HG02973 (cell line): ENCODE results near the gene TMEM9.

Experiments
- ATAC-seq: cut with Tn5 transposase; IDR thresholded peaks from one replicate; pipeline ENCODE4 v1.9.1; 2021; ENCODE audit warnings: moderate library complexity; ENCODE audit not compliant: unreplicated experiment

Gene TMEM9

DNA sequence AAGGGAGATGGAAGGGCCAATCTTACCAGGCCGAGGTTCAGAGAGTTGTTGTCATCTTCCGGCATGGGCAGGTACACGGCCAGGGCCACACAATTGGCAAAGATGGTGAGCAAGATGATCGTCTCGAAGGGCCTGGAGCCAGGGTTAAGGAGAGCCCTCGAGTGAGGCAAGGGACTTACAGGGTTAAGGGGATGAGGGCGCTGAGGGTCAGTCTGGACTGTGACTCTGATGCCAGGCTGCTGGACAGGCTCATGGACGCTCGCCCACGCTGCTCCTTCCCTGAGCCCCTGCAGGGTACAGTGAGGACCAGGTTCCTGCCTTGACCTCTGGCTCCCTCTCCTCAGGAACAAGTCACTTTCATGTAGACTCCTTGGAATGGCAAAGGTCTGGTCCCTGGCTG lies 44.1 kb downstream of the TMEM9 start:
- no peak for ATAC-seq

DNA sequence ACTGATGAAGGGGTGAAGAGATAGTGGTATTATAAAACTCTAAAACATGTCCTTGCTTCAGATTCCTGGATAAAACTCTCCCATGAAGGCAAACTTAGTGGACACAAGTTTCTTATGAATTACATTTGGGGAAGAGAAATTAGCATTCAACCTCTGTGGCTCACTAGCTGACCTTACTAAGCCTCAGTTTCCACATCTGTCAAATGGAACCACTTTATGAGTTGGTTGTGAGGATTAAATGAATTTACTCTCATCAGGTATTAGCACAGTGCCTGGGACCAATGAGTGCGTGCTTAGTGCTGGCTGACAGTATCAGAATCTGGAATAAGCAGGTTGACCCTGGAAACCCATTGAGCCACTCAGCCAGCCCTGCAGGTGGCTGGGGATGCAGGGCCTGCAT lies 44.6 kb downstream of the TMEM9 start:
- ATAC-seq, result no peak

DNA sequence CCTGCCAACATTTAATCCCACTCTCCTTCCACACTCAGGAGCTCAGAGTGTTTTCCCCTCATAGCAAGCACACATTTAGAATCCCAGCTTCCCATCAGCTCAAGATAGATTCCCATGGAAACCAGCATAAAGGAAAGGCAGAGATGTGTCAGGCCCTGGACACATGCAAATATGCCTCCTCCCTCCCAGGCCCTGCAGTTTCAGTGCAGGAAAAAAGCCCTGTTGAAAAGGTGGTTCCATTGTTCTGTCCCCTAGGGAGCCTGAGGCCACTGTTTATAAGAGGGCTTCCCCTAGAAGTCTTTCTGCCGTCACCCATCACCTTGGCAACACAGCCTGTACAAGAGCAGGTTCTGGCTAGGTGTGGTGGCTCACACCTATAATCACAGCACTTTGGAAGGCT lies 45.7 kb downstream of the TMEM9 start:
- ATAC-seq, result no peak

DNA sequence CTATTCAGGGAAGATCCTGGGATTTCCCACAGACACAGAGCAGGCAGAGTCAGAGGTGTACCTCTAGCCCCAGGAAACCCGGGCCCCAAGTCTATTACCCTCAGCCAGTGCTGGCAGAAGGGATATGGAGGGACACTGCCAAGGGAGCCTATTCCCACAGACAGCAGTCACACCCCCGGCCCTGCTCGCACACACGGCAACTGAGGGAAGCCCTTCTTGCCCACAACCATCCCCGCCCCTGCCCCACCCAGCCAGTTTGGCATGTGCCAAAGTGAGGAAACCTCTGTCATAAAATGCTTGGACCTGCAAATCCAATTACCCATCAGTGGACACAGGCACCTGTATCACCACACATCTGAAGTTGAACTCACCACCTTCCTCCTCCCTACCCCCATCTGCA lies 48.6 kb downstream of the TMEM9 start:
- no peak for ATAC-seq

DNA sequence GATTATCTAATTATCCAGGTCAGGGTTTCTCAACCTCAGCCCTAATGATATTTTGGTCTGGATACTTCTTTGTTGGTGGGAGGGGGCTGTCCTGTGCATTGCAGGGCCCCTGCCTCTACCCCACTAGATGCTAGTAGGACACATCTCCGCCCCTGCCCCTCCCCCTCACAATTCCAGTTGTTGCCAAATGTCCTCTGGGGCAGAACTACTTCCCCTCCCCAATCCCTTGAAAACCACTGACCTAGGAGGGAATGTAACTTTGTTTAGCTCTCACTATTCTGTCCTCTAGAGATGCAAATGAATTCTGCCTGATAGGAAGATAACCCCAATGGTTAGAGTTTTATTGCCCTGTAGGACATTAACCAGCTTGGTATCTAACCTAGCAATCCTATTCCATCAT lies 50.1 kb downstream of the TMEM9 start:
- no peak for ATAC-seq

DNA sequence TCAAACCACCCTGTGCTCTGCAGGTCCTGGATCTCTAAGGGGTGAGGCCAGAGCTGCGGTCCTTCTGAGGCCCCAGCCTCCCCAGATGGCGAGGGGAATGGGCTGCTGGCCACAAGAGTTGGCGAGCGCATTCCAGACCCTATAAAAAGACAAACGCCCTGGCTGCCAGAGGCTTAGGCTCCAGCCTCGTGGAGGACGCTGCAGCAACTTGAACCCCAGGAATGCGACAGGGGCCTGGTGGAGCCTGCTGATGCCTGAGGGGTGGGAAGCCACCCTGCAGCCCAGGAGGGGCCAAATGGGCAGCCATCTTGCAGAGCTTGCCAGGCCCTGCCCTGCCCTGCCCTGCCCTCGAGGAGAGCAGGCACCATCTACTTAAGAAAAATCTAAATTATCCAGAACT lies 50.6 kb downstream of the TMEM9 start:
- ATAC-seq, result no peak

DNA sequence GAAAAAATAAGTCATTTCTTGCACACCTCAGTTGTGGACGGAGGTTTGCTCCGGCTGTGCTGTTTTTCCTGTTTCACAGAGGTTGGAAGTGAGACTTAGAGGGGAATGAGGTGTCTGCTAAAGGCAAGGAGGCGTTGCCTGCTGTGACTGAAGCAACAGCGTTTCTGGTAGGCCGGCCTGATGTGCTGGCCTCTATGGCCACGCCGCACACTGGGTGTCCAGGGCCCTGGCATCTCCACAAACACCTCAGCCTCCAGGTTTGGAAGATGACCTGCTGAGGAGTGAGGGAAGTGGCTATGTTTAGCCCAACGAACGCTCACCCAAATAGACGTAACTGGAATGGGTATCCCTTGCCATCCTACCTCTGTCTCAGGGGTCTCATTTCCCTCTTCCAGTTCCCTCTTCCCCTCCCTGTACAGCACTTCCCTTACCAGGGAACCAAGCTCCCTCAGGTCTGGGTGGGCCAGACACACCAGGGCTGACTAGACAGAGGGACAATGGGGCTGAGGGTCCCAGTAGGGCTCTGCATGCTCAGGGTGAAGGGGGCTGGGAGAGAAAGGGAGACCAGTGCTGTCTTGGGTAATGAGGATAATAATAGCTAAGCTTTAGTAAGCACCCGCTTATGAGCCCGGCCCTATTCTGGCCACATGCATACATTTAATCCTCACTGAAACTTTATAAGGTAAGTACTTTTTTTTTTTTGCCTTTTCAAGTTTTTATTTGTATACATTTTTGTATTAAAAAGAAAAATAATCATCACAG lies 53.9 kb downstream of the TMEM9 start:
- ATAC-seq, result no peak

DNA sequence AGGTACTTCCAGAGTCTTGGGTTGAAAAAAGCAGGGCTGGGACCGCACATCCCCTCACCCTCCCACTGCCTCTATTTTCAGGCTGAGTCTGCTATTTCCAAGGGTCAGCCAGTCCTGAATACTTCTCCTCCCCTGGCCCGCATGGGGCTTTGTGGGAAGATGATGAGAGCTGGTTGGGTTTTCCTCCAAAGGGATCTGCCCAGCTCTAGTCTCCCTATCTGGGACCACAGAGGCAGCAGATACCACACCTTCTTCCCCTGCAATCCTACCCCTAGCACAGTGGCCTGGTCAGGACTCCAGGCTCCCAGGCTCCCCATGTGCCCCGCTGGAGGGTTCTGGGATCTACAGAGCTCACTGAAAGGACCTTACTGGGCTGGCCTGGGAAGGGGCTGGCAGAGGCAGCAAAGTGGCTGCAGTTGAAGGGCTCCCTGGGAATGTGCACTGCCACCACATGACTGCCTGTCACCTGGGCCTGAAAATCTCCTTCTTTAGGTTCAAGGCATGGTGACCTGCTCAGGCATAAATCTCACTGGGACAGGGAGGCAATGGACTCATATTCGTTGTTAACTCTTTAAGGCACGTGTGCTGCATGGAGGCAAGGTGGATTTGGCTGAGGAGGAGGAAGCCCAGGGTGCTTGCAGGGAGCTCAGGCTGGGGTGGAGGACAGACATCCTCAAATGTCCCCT lies 55.1 kb downstream of the TMEM9 start:
- ATAC-seq, result no peak

DNA sequence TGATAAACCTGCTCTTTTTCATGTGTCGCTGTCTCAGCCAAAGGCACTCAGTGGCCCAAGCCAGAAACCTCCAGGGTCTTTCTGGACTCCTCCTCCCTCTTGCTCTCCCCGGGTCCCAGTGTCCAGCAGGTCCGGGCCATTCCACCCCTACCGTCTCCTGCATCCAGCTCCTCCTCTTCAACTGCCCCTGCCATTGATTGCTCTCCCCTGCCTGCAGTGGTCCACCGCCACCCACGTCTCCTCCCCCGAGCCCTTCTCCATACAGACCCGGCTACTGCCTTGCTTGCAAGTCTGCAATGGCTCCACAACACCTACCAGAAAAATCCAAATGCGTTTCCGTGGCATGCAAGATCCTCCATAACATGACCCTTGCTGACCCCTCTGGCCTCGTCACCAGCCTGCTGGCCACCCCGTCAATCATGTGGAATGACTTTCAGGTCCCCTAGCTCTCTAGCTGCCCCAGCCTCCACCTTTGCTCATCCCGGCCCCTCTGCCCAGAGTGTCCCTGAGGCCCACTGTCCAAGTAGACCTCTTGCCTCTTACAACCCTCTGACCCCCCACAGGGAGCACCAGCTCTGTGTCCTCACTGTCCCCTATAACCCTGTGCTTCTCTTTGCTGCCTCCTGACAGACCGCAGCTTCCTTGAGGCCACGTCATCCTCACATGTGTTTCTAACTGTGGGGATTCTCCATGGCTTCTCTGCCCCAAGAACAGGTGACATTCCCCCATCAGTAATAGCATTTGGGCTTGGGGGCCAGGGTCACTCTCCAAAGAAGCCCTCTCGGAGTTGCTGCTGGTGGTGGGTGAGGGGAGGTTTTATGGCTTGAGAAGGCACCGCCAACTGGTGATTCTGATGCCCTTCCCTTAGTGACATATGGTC lies 57.1 kb downstream of the TMEM9 start:
- ATAC-seq, result no peak

DNA sequence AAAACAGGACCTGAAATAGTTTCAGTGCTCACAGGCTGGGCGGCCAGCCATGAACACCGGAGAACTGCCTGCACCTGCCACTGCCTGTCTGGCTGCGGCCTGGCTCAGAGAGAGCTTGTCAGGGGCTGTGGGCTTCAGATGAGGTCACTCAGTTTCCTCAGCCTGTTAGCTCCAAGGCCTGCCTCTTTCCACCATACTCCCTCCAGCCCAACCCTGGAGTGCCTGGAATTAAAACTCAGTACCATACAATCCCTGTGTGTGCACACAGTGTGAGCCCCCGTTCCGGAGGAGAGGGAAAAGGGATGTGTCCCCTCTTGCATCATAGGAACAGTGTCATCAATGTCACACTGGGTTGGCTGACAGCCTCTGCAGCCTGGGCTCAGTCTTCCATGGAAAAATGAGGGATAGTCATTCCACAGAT lies 58.2 kb downstream of the TMEM9 start:
- no peak for ATAC-seq

DNA sequence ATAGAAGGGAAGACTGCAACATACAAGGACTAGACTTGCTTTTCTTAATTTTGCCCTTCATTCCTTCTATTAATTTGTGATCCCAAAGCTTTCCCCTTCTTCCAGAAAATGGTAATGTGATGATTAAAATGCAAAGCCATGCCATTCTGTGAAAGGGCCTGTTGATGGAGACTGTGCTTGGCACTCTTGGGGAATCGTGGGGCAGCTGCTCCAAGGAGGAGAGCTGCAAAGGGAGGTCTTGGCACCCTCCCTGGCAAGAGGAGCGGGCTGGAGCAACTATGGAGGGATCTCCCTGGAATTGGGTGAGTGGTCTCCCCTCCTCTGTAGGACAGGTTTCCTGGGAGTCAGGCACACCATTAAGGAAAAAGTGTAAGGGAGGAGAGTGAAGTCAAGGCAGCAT lies 58.7 kb downstream of the TMEM9 start:
- no peak for ATAC-seq

DNA sequence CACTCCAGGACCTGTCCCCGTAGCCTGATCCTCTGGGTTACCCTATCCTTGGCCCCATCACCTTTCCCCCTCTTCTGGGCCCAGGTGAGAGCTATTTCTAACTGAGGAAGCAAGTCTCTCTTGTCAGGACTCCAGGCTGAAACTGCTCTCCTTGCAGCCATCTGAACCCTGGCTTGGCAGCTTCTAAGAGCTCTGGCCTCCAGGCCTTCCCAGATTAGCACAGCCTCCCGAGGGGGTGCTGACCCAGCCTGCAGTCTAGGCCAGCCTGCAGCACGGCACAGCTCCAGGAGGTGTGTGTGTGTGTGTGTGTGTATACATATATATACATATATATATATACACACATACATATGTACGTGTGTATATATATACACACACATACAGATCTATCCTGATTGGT lies 59.4 kb downstream of the TMEM9 start:
- no peak for ATAC-seq

DNA sequence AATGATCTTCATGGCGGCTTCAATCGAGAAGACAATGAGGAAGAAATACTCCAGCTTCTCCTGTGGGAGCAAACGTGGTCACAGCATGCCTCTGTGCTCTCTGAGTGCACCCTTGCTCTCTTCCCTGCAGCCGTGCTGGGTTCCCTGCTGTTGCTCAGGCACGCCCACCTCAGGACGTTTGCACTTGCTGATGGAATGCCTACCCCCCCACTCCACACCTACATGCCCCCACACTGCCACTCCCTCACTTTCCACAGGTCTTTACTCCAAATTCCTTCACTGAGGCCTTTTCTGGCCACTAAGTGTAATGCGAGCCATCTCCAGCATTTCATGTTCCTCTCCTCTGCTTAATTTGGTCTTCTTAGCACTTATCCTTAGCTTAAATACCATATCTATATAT lies 60.3 kb downstream of the TMEM9 start:
- no peak for ATAC-seq

DNA sequence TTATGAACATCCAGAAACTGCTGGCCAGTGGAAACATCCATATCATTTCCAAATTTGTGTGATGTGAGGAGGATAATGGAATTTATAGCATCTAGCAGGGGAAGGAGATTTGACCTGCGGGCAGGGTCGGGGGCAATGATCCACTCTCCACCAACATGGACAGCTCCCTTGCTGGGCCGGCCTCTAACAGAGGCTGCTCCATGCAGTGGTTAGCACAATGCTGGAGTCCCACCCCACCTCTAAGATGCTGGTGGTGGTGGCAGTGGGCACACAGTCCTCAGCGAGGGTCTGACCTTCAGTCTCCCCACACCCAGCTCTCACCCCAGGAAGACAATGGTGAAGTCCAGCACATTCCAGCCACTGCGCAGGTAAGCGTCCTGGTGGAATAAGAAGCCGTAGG lies 60.7 kb downstream of the TMEM9 start:
- no peak for ATAC-seq

DNA sequence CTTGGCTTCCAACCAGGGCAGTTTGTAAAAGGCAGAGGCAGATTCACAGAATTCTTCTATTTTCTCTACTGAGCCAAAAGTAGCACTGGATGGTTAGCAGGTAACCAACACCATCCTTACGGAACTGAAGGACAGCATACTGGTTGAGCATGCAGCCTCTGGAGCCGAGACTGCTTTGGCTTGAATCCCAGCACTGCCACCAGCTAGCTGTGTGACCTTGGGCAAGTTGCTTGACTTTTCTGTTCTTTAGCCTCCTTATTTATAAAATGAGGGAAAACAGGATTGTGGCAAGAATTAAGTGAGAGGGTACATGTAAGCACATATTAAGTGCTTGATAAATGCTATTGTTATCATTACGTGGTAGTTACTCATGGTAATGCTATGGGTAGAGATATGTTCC lies 61.5 kb downstream of the TMEM9 start:
- no peak for ATAC-seq

DNA sequence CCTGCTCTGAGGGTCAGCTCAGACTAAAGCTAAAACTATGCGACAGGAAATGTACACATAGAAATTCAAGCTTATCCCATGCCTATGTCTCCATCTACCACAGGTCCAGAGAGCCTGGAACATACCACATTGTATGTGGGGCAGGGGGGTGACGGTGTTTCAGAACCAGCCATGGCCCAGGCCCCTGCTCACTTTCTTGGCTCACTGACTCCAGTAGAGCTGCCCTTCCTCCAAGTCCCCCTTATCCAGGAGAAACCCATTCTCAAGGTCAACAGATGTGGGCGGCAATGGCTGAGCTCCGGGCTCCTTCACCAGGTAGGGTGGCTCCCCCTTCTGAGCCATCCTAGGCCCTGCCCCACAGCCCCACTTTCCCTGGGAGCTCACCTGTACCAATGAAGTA lies 63.0 kb downstream of the TMEM9 start:
- no peak for ATAC-seq

DNA sequence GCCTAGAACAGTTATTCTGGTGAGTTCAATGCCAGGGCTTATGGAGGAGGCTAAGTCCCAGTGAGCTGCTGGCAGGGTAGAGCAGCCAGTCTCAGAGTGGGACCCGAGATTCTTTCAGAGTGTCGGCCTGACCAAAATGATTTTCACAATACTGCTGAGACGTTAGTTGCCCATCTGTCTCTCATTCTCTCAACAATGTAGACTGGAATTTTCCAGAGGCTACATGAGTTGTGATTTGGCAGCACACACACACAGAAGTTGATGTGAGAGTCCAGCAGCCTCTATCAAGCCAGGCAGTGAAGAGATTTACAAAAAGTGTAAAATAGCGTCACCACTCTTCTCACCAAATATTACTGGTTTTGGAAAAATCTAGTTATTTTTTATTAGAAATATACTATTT lies 63.7 kb downstream of the TMEM9 start:
- no peak for ATAC-seq

DNA sequence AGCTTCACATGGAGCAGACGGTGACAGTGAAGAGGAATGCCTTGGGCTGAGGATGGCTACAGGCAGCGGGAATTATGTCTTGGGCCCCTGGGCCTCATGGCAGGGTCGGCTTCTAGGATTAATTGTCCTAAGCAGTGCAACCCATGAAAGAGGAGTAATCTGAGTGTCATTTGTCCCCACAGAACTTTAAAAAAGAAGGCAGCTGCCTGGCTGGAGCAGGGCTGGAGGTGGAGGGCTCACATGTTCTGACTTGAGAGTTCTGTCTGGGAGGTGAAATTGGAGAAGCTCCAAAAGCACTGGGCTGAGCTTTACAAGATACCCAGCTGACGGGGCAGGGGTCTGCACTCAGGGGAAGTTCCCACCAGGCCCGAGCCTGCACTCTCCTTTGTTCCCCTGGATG lies 64.7 kb downstream of the TMEM9 start:
- no peak for ATAC-seq

DNA sequence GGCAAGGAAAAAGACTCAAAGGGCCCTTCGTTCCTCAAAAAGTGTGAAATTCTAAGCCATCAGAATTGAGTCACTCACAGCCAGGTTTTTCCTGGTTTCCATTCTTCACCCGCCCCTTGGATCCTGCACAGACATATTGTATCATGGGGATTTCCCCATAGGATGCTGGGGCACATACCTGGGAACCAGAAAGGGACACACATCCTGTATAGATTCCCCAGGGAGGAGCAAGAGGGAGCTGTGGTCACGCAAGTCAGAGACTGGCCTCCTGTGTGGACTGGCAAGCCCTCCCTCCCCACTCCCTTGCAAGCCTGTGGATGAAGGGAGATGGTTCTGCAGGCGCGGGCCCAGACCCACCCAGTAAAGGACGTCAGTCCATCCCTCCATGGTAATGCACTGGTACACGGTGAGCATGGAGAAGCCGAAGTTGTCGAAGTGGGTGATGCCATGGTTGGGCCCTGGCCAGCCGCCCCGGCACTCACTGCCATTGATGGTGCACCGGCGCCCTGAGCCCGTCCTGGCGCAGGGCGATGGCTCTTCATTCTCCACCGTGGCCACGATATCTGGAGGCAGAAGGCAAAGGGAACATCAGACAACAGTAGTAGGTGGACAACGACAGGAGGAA lies 65.3 kb downstream of the TMEM9 start:
- ATAC-seq, result no peak

DNA sequence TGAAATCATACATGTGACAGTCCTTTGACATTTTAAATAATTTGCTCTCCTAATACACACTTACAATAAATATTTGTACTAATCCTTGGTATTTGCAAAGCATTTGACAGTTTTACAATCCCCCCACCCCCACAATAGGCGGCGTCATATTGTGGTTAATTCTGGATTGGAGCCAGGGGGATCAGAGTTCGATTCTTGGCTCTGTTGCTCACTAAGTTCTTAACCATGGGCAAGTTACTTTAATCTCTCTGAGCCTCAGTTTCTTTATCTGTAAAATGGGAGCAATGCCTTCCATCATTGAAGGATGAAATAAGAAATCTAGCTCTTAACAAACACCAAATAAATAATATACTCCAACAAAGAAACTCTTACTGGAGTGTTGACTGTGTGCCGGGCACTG lies 65.9 kb downstream of the TMEM9 start:
- ATAC-seq, result no peak
